HG03457 (cell line): ENCODE data around the gene SUPT5H.

Source experiments
- ATAC-seq: cut with Tn5 transposase; IDR thresholded peaks from one replicate; pipeline ENCODE4 v1.9.1; 2021; ENCODE audit warnings: moderate number of reproducible peaks; ENCODE audit not compliant: unreplicated experiment

SUPT5H gene

GRCh38 chr19:39496063-39496462 lies 50.7 kb downstream of the SUPT5H start:
- no peak for ATAC-seq

GRCh38 chr19:39497701-39497995 lies 52.3 kb downstream of the SUPT5H start:
- no peak for ATAC-seq

GRCh38 chr19:39497996-39498797 lies 52.8 kb downstream of the SUPT5H start:
- ATAC-seq = no peak

- ATAC-seq = no peak
These were observed 53.6 kb downstream of the SUPT5H start, which contains the start of gene DLL3 for GRCh38 chr19:39498798-39499642. TSS of gene DLL3 (plus strand) at chr19:39498947. CDS start at chr19:39498975, 28 bp downstream.

GRCh38 chr19:39499932-39500331 lies 54.5 kb downstream of the SUPT5H start:
- no peak for ATAC-seq

- ATAC-seq = no peak
These were observed 55.2 kb downstream of the SUPT5H start for GRCh38 chr19:39500543-39500942.

- ATAC-seq = no peak
These were observed 56.0 kb downstream of the SUPT5H start for GRCh38 chr19:39501340-39501739.

- no peak for ATAC-seq
These were observed 57.4 kb downstream of the SUPT5H start for GRCh38 chr19:39502640-39503417.

- ATAC-seq = no peak
These were observed 61.2 kb downstream of the SUPT5H start for GRCh38 chr19:39506598-39506943.

- ATAC-seq = no peak
These were observed 61.7 kb downstream of the SUPT5H start for GRCh38 chr19:39506944-39507714.

- ATAC-seq = no peak
These were observed 62.5 kb downstream of the SUPT5H start for GRCh38 chr19:39507715-39508364.

- no peak for ATAC-seq
These were observed 63.2 kb downstream of the SUPT5H start for GRCh38 chr19:39508629-39509028.

- ATAC-seq = no peak
These were observed 63.9 kb downstream of the SUPT5H start for GRCh38 chr19:39509233-39509632.

GRCh38 chr19:39512988-39513387 lies 67.6 kb downstream of the SUPT5H start:
- ATAC-seq = no peak

- no peak for ATAC-seq
These were observed 69.6 kb downstream of the SUPT5H start, which contains the start of gene SELENOV for GRCh38 chr19:39514840-39515550. TSS of gene SELENOV (plus strand) at chr19:39515139. CDS start at chr19:39515213, 74 bp downstream.

- no peak for ATAC-seq
These were observed 70.3 kb downstream of the SUPT5H start for GRCh38 chr19:39515551-39516191.

- no peak for ATAC-seq
These were observed 70.9 kb downstream of the SUPT5H start for GRCh38 chr19:39516270-39516669.

- no peak for ATAC-seq
These were observed 72.0 kb downstream of the SUPT5H start for GRCh38 chr19:39517432-39517831.

GRCh38 chr19:39518458-39518857 lies 73.1 kb downstream of the SUPT5H start:
- no peak for ATAC-seq
